Umbilical cord (tissue), 2 donors: ENCODE measurements around the gene CAMTA1. TPM values are rescaled to one million over a fixed set of nuclear protein-coding genes. Genes with fewer than 3 reads are reported as not detected.
"Not testable (repeated sequence)": the region's sequence is repeated elsewhere in the genome, so short reads cannot be mapped to it uniquely, and the experiment has no call there.

ENCODE experiments used
- DNase-seq: peaks from one replicate; pipeline ENCODE4 v3.0.0-alpha.2; 2015; ENCODE audit warnings: low spot score
- total RNA-seq: library from RNA; depleted of rRNA; stranded (reverse); fragments of >200 nt; gene quantifications from one replicate; pipeline ENCODE4 v1.2.3, GENCODE V29; 2014; ENCODE audit warnings: low replicate concordance; ENCODE audit not compliant: insufficient read depth

Gene CAMTA1
- total RNA-seq, 1 donor from 2014 or later = 29.6 TPM

DNA sequence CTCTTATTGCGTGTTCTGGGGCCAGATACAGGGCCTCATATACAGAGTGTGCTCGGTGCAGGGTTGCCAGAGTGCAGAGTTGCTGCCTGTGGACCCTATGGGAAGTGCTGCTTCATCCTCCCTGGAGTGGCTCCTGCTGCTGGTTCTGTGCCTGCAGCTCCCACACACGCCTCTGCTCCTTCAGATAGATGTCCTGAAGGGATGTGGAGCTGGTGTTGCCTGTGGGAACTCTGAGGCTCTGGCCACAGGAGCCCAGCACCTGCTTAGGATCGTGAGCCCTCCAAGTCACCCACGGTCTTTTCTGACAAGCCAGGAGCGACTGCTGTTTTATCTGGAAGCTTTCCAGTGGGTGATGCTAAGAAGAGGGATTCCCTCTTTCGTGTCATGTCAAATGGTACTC, 120.5 kb downstream of the CAMTA1 start:
- DNase-seq = no peak

GRCh38 chr1:6906783-6907182, 121.5 kb downstream of the CAMTA1 start:
- no peak for DNase-seq

DNA sequence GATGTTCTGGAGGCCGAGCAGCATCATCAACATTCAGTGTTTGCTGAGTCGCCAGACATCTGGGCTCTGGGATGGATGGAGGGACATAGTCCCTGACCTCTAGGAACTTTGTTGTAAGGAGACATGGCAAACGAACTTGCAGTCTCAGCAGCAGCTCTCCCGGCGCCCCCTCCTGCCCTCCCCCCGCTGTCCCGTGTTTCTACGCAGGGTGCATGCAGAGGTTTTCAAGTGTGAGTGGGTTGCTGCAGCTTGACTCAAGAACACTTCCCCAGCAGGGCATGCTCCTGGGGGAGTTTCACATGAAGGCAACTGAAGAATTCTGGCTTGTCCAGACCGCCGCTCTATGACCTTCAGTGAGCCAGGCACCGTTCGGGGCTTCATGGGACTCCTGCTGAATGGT, 121.9 kb downstream of the CAMTA1 start:
- no peak for DNase-seq

- no peak for DNase-seq
Observed at GRCh38 chr1:6907676-6908434, 122.6 kb downstream of the CAMTA1 start.

GRCh38 chr1:6909401-6909800, 124.1 kb downstream of the CAMTA1 start:
- DNase-seq = no peak

GRCh38 chr1:6909857-6910256, 124.6 kb downstream of the CAMTA1 start:
- no peak for DNase-seq

DNA sequence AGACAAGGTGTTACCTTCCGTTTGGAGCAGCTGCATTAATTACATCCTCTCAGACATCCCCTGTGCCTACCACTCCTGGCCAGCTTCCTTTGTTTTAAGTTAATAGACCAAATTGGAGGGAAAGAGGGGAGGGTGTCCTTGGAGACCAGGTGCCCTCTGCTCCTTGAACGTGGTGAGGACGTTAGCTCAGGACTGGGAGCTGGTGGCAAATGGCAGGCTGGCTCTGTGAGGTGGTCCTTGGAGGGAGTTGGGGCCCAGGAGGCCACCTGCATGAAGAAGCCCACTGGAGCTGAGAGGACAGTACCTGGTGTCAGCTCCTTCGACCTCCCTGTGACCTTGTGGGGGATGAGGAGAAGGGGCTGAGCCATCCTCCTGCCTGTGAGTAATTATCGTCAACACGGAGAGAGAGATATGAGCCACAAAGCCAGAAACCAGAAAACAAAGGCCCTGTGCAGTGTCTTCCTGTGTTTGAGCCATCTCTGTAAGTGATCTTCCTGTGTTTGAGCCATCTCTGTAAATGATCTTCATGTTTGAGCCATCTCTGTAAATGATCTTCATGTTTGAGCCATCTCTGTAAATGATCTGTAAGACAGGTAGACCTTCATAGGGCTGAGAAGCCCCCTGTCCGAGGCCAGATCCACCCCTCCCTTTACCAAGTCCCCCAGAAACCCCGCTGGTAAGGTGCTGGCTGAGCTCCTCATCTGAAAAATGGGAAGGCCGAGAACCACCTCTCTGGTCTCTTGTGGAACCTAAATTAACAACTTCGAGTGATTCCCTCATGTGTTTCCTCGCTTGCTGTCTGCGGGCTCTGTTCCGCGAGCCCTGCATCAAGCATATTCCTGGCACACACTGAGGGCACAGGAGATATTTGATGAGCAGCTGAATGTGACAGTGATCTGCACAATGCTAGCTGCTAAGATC, 126.0 kb downstream of the CAMTA1 start:
- no peak for DNase-seq

- DNase-seq = peak; percentile 94
Observed at GRCh38 chr1:6911974-6912373, 126.7 kb downstream of the CAMTA1 start.

DNA sequence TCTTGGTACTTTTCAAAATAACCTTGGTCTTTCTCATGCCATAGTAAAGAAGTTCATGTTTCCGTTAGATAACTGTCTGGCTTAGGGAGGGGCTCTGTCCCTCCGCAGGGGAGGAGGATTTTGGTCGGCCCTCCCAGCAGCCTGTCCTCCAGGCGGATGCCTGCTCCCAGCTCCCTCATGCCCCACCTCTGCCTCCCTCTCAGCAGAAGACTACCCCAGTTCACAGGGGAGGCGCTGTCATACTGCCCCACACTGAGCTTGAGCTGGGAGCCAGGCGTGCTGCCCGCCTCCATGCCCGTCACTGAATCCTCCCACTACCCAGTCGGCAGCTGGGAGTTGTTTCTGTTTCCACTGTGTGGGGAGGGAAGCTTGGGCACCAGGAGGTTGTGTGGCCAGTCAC, 127.3 kb downstream of the CAMTA1 start:
- DNase-seq = peak; percentile 55

DNA sequence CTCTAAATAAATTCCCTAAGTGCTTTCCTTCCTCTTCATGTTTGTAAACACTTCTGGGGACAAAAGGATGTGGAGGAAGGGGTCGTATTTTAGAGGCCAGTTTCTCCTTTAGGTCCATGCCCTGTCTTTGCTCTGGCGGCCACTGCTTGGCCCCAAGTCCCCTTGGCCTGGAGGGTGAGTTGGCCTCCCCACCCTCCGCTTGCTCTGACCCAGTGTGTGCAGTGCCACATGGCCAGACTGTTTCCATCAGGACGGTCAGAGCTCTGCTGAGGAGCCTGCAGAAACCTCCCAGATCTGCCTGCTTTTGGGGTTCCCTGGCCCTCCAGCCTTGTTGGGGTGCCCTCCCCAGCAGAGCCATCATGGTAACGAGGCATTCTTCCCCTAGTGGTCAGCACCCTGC, 127.8 kb downstream of the CAMTA1 start:
- DNase-seq = no peak

DNA sequence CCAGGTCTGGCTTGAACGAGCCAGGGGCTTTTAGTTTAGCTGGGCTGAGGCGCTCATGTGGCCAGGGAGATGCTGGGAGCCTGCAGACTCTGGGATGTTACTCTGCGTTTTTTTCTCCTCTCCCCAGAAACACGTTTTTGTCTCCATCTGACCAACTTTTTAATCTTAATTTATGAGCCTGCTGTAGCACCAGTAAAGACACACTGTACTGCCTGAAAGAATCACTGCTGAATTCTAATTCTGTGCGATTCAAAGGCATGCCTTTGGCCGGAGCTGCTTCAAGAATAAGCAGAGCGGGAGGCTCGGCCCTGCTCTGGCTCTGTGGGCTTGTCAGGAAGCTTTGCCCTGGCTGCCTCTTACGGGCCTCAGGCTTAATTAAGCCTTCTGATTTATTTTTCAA, 129.5 kb downstream of the CAMTA1 start:
- peak; percentile 70 for DNase-seq

GRCh38 chr1:6915999-6916565, 130.8 kb downstream of the CAMTA1 start:
- no peak for DNase-seq

GRCh38 chr1:6917067-6917466, 131.8 kb downstream of the CAMTA1 start:
- no peak for DNase-seq

DNA sequence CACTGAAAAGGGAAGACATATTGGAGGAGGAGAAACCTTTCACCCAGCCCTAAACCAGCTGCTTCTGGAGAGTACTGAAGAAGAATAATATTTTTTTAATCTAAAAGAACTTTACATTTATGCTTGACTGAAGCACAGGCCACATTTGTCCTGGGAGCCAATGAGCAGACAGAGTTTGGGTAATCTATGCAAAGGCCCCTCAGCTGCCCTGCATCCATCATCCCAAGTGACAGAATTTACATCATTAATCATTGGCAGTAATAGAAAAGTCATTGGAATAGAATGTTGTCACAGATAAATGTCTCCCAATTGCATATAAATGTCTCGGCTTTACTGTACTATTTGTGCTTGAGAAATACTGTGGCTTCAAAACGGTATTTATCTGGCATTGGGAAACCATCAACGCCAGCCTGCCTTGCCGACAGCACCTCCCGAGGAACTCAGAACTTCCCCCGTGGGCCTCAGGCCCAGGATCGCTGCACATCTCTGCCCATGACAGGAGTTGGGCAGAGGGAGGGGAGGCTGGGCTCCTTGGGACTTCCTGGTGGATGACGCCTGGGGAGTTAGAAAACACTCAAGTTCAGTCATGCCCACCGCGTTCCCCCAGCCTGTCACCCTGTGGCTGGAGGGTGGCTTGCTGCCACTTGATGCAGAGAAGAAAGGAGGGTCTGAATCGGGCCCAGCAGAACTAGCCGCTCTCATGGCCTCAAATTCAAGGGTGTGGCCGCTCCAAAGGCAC, 133.1 kb downstream of the CAMTA1 start:
- peak; percentile 70 for DNase-seq

GRCh38 chr1:6918925-6919511, 133.8 kb downstream of the CAMTA1 start:
- DNase-seq = peak; percentile 12

- DNase-seq = not testable (repeated sequence)
Observed at GRCh38 chr1:6921506-6921905, 136.3 kb downstream of the CAMTA1 start.

GRCh38 chr1:6922096-6922931, 137.1 kb downstream of the CAMTA1 start:
- peak; percentile 76 for DNase-seq

GRCh38 chr1:6923012-6923411, 137.8 kb downstream of the CAMTA1 start:
- DNase-seq = no peak

GRCh38 chr1:6923416-6923815, 138.2 kb downstream of the CAMTA1 start:
- DNase-seq = no peak
